DMS79 treated with DMSO at 0.1 percent for 48 hours (cell line): ENCODE results near the gene HYAL2.

Experiments
- DNase-seq: peaks from one replicate; lab custom pipeline; 2025; lab: John Stamatoyannopoulos, UW

Gene HYAL2

GRCh38 chr3:50330330-50330729 lies 7.8 kb upstream of the HYAL2 start:
- no peak for DNase-seq

- peak; percentile 72 for DNase-seq
These were observed 5.6 kb upstream of the HYAL2 start, which contains the start of gene TUSC2 for GRCh38 chr3:50327943-50328691. TSS of gene TUSC2 (minus strand) at chr3:50328223. CDS start at chr3:50328099, 124 bp downstream.

- no peak for DNase-seq
These were observed 4.6 kb upstream of the HYAL2 start for GRCh38 chr3:50327129-50327528.

GRCh38 chr3:50326182-50326541 lies 3.6 kb upstream of the HYAL2 start:
- no peak for DNase-seq

GRCh38 chr3:50325497-50326181 lies 3.1 kb upstream of the HYAL2 start:
- no peak for DNase-seq

GRCh38 chr3:50325113-50325480 lies 2.6 kb upstream of the HYAL2 start:
- no peak for DNase-seq

- DNase-seq: peak; percentile 0
These were observed 2.0 kb upstream of the HYAL2 start for GRCh38 chr3:50324351-50325112.

- DNase-seq: no peak
These were observed 1.2 kb upstream of the HYAL2 start for GRCh38 chr3:50323614-50324199.

GRCh38 chr3:50323092-50323600 lies 601 bp upstream of the HYAL2 start:
- no peak for DNase-seq

- DNase-seq: no peak
These were observed 495 bp downstream of the HYAL2 start for GRCh38 chr3:50322115-50322385.

- peak; percentile 67 for DNase-seq
These were observed 1.0 kb downstream of the HYAL2 start for GRCh38 chr3:50321336-50322114.

- DNase-seq: peak; percentile 18
These were observed 1.7 kb downstream of the HYAL2 start for GRCh38 chr3:50320853-50321335.

GRCh38 chr3:50319894-50320625 lies 2.5 kb downstream of the HYAL2 start:
- DNase-seq: no peak

GRCh38 chr3:50319181-50319893 lies 3.2 kb downstream of the HYAL2 start:
- no peak for DNase-seq

- no peak for DNase-seq
These were observed 3.9 kb downstream of the HYAL2 start for GRCh38 chr3:50318615-50319014.

- no peak for DNase-seq
These were observed 4.4 kb downstream of the HYAL2 start for GRCh38 chr3:50318163-50318562.

GRCh38 chr3:50317300-50317699 lies 5.2 kb downstream of the HYAL2 start:
- DNase-seq: no peak

- peak; percentile 51 for DNase-seq
These were observed 5.8 kb downstream of the HYAL2 start for GRCh38 chr3:50316657-50317242.

GRCh38 chr3:50314816-50315215 lies 7.7 kb downstream of the HYAL2 start:
- DNase-seq: no peak

- no peak for DNase-seq
These were observed 8.2 kb downstream of the HYAL2 start for GRCh38 chr3:50314342-50314741.
